Lung (tissue), 12 donors: ENCODE data around the gene WSCD2. TPM values are rescaled to one million over a fixed set of nuclear protein-coding genes. Genes with fewer than 3 reads are reported as not detected.

Experiments
- ATAC-seq: fragments of 200-7000 bp; cut with Tn5 transposase; one replicate; pipeline ENCODE4 v1.9.1; 2020; ENCODE audit warnings: moderate number of reproducible peaks; ENCODE audit not compliant: insufficient read depth, low FRiP score
- DNase-seq, 3 donors: peaks; one replicate each; pipeline ENCODE4 v3.0.0-alpha.2; 2013 to 2017
- H3K27ac ChIP-seq, 2 donors: one replicate each; pipeline ENCODE4 v1.5.1; 2013; ENCODE audit warnings: mild to moderate bottlenecking in 2 of 2, moderate library complexity in 2 of 2, control low read depth in 1 of 2, inconsistent platforms in 1 of 2, low read depth in 1 of 2, low read length in 1 of 2
- H3K27me3 ChIP-seq, 3 donors: one replicate each; pipeline ENCODE4 v1.5.1; 2013; ENCODE audit warnings: low read length in 2 of 3; ENCODE audit not compliant: control insufficient read depth in 3 of 3, insufficient read depth in 3 of 3
- H3K36me3 ChIP-seq, 4 donors: one replicate each; pipeline ENCODE4 v1.5.1; 2013; ENCODE audit warnings: low read length in 4 of 4, mild to moderate bottlenecking in 1 of 4, moderate library complexity in 1 of 4; ENCODE audit not compliant: control insufficient read depth in 4 of 4, insufficient read depth in 4 of 4
- H3K4me1 ChIP-seq, 5 donors: one replicate each; pipeline ENCODE4 v1.5.1; 2013; ENCODE audit warnings: low read length in 5 of 5, mild to moderate bottlenecking in 2 of 5, moderate library complexity in 1 of 5; ENCODE audit not compliant: control insufficient read depth in 5 of 5, insufficient read depth in 5 of 5
- H3K4me3 ChIP-seq: one replicate; pipeline ENCODE4 v1.5.1; 2013; ENCODE audit warnings: mild to moderate bottlenecking, control low read depth, moderate library complexity
- H3K9ac ChIP-seq, 2 donors: one replicate each; pipeline ENCODE4 v1.5.1; 2013; ENCODE audit warnings: low read length in 2 of 2, control low read depth in 1 of 2; ENCODE audit not compliant: insufficient read depth in 1 of 2
- H3K9me3 ChIP-seq, 4 donors: one replicate each; pipeline ENCODE4 v1.5.1; 2013; ENCODE audit warnings: low read length in 3 of 4, mild to moderate bottlenecking in 1 of 4, moderate library complexity in 1 of 4; ENCODE audit not compliant: control insufficient read depth in 4 of 4, insufficient read depth in 3 of 4
- CTCF ChIP-seq: IDR thresholded peaks from 2 replicates; pipeline ENCODE4 v1.5.1; 2012; ENCODE audit warnings: mild to moderate bottlenecking; ENCODE audit errors: control extremely low read depth, extremely low read depth
- WGBS, 2 donors: extraction: QIAGEN DNeasy Blood & Tissue Kit; methylation state at CpG; one replicate each; pipeline ENCODE4 v1.1.7; 2013; 5-methylcytosine and 5-hydroxymethylcytosine counted together
- polyA plus RNA-seq, 2 donors: library from polyadenylated mRNA; stranded (reverse); fragments of 200-250 nt; gene quantifications; one replicate each; pipeline ENCODE4 v1.2.1, GENCODE V29; 2013
- total RNA-seq, 2 donors: library from RNA; depleted of rRNA in 1 of 2; stranded (reverse); fragments of >200 nt in 1 of 2; gene quantifications; one replicate each; pipeline ENCODE4 v1.2.1, GENCODE V29; 2014 to 2021
- donor health status: control.
- donor health status: control.
- donor health status: Bipolar disorder and iron deficiency.
- donor health status: healthy.
- donor health status: DM: yes; HTN: yes; CAD: no.

WSCD2 gene
- total and polyA plus RNA-seq, 4 donors, result 0.02 to 1.8 (median 0.40) TPM

- WGBS, 2 donors, result 39 to 47% methylated on average over 2 of the region's 2 CpGs
- Histone ChIP-seq H3K36me3 (no peaks in the 10 kb centered on the region), H3K27me3 (no peaks in the 10 kb centered on the region), H3K9ac (no peak overlapping the region), H3K27ac (peak overlapping the region in 1 of 2 donors; percentile 24), H3K4me3 (no peak overlapping the region), H3K9me3 (peaks cover 0 to 4% (median 0%) of the 10 kb centered on the region in 4 donors), H3K4me1 (peaks cover 0 to 11% (median 0%) of the 10 kb centered on the region in 5 donors)
- ATAC-seq (no peak), DNase-seq (peak in 2 of 3 donors; percentile 19 to 39)
- TF ChIP-seq CTCF, result no peak
Measured at GRCh38 chr12:108270035-108270848, 141.2 kb downstream of the WSCD2 start.

GRCh38 chr12:108270849-108271143 lies 141.7 kb downstream of the WSCD2 start:
- H3K4me3 ChIP-seq, result no peak overlapping the region
- H3K4me1 ChIP-seq, result peaks cover 0 to 11% (median 0%) of the 10 kb centered on the region in 5 donors
- 58 to 76% methylated on average over 2 of the region's 2 CpGs for WGBS, 2 donors
- no peak for ATAC-seq
- no peak for DNase-seq
- H3K36me3 ChIP-seq, result no peaks in the 10 kb centered on the region
- H3K9ac ChIP-seq, result no peak overlapping the region
- no peak overlapping the region for H3K27ac ChIP-seq
- H3K9me3 ChIP-seq, result peaks cover 0 to 4% (median 0%) of the 10 kb centered on the region in 4 donors
- TF ChIP-seq CTCF, result no peak
- no peaks in the 10 kb centered on the region for H3K27me3 ChIP-seq

- TF ChIP-seq CTCF, result no peak
- 58 to 81% methylated on average over 6 of the region's 6 CpGs for WGBS, 2 donors
- Histone ChIP-seq H3K27ac (no peak overlapping the region), H3K27me3 (no peaks in the 10 kb centered on the region), H3K4me3 (no peak overlapping the region), H3K9ac (no peak overlapping the region), H3K36me3 (no peaks in the 10 kb centered on the region), H3K9me3 (peaks cover 0 to 4% (median 0%) of the 10 kb centered on the region in 4 donors), H3K4me1 (peaks cover 0 to 11% (median 0%) of the 10 kb centered on the region in 5 donors)
- ATAC-seq (no peak), DNase-seq (peak in 1 of 3 donors; percentile 16)
Measured at GRCh38 chr12:108271951-108272872, 143.1 kb downstream of the WSCD2 start.
